GM12878 (cell line): ENCODE measurements around the gene AKAP13. TPM values are rescaled to one million over a fixed set of nuclear protein-coding genes. Genes with fewer than 3 reads are reported as not detected.

Experiments
- ATAC-seq: fragments of 200-7000 bp; cut with Tn5 transposase; 3 replicates; pipeline ENCODE4 v1.9.1; 2020; ENCODE audit warnings: mild to moderate bottlenecking, moderate library complexity
- BruUV-seq: library from RNA; stranded (reverse); fragments of 400-500 nt; replicated peaks from 2 replicates; lab custom pipeline; 2021; lab: Mats Ljungman, UMichigan
- CTCF ChIA-PET: fragments of 300-600 bp; sonication (Branson Sonifier 250); formaldehyde crosslinking; extraction: SDS; loops from one replicate; lab custom pipeline; 2021; ENCODE audit warnings: inconsistent platforms; lab: Yijun Ruan, JAX
- POLR2A ChIA-PET: fragments of 350-600 bp; formaldehyde crosslinking; extraction: SDS; loops from one replicate; lab custom pipeline; 2021; ENCODE audit warnings: inconsistent platforms; lab: Charles Lee
- RAD21 ChIA-PET: fragments of 300-600 bp; sonication (Branson Sonifier 250); formaldehyde crosslinking; loops from one replicate; lab custom pipeline; 2023; ENCODE audit warnings: antibody characterized with exemption; ENCODE audit not compliant: unreplicated experiment; lab: Charles Lee
- SMC1A ChIA-PET: fragments of 300-600 bp; sonication (Branson Sonifier 250); formaldehyde crosslinking; loops from one replicate; lab custom pipeline; 2023; ENCODE audit not compliant: unreplicated experiment, uncharacterized antibody; lab: Charles Lee
- DNase-seq: peaks from one replicate; pipeline ENCODE4 v3.0.0-alpha.2; 2011; ENCODE audit warnings: low read depth, low spot score
- FAIRE-seq: peaks from 3 replicates; lab custom pipeline; 2011; peaks lifted over from hg19 to GRCh38; lab: Jason Lieb, UNC
- H2AFZ ChIP-seq: 2 replicates; pipeline ENCODE4 v1.6.0; 2011; ENCODE audit warnings: low read depth, low read length, control low read depth; ENCODE audit not compliant: control insufficient read depth
- H3K27ac ChIP-seq: 2 replicates; pipeline ENCODE4 v1.5.1; 2011; ENCODE audit warnings: control low read depth; ENCODE audit not compliant: control insufficient read depth, insufficient read depth
- H3K27me3 ChIP-seq, 2 experiments: replicated peaks in 1 of 2; 2 replicates each; pipeline versions ENCODE4 v1.6.0 to v1.6.1; 2011; ENCODE audit warnings: low read length in 1 of 2; ENCODE audit not compliant: control insufficient read depth in 2 of 2, insufficient read depth in 2 of 2
- H3K36me3 ChIP-seq, 2 experiments: 2 replicates each; pipeline ENCODE4 v1.5.1; 2011; ENCODE audit warnings: low read length in 1 of 2; ENCODE audit not compliant: control insufficient read depth in 2 of 2, insufficient read depth in 2 of 2
- H3K4me1 ChIP-seq: 2 replicates; pipeline ENCODE4 v1.6.1; 2011; ENCODE audit warnings: mild to moderate bottlenecking, low read length, moderate library complexity, mixed read lengths; ENCODE audit not compliant: control insufficient read depth, insufficient read depth
- H3K4me2 ChIP-seq: 2 replicates; pipeline ENCODE4 v1.6.0; 2011; ENCODE audit warnings: control low read depth; ENCODE audit not compliant: control insufficient read depth, insufficient read depth
- H3K4me3 ChIP-seq: fragments of 200-600 bp; sonication (generic); 2 replicates; pipeline ENCODE4 v1.5.1; 2016
- H3K79me2 ChIP-seq: 2 replicates; pipeline ENCODE4 v1.6.0; 2011; ENCODE audit warnings: low read length; ENCODE audit not compliant: control insufficient read depth, insufficient read depth
- H3K9ac ChIP-seq: 2 replicates; pipeline ENCODE4 v1.8.0; 2011; ENCODE audit warnings: low read length, control low read depth, mixed read lengths; ENCODE audit not compliant: control insufficient read depth, insufficient read depth
- H3K9me3 ChIP-seq: replicated peaks from 3 replicates; pipeline ENCODE4 v1.5.1; 2011; ENCODE audit warnings: mild to moderate bottlenecking, low read length; ENCODE audit not compliant: control insufficient read depth, insufficient read depth
- H4K20me1 ChIP-seq: 2 replicates; pipeline ENCODE4 v1.6.0; 2011; ENCODE audit not compliant: control insufficient read depth, insufficient read depth
- CHD2 ChIP-seq: IDR thresholded peaks from 2 replicates; pipeline ENCODE4 v1.6.1; 2011; ENCODE audit warnings: low read depth, low read length, improper control_type of control experiment, borderline replicate concordance
- MXI1 ChIP-seq: fragments of 150-350 bp; IDR thresholded peaks from 2 replicates; pipeline ENCODE4 v1.6.1; 2011; ENCODE audit warnings: low read depth, mild to moderate bottlenecking, inconsistent platforms, low read length, improper control_type of control experiment
- MYB ChIP-seq: fragments of 150-350 bp; IDR thresholded peaks from 2 replicates; pipeline ENCODE4 v1.6.1; 2014; ENCODE audit warnings: mild to moderate bottlenecking, low read depth, low read length, borderline replicate concordance
- NFIC ChIP-seq: IDR thresholded peaks from 2 replicates; pipeline ENCODE4 v1.6.1; 2012; ENCODE audit warnings: low read depth, mild to moderate bottlenecking, inconsistent platforms, low read length, moderate library complexity
- NFYB ChIP-seq: IDR thresholded peaks from 2 replicates; pipeline ENCODE4 v1.6.1; 2011; ENCODE audit warnings: low read depth, mild to moderate bottlenecking, low read length, improper control_type of control experiment, moderate library complexity; ENCODE audit not compliant: insufficient read depth
- RAD51 ChIP-seq: fragments of 450-650 bp; IDR thresholded peaks from 2 replicates; pipeline ENCODE4 v1.6.1; 2016; ENCODE audit warnings: moderate library complexity, mild to moderate bottlenecking, inconsistent platforms
- SP1 ChIP-seq: IDR thresholded peaks from one replicate; pipeline ENCODE4 v1.6.1; 2011; ENCODE audit warnings: low read depth, low read length
- TAF1 ChIP-seq: IDR thresholded peaks from 2 replicates; pipeline ENCODE4 v1.6.1; 2011; ENCODE audit warnings: mild to moderate bottlenecking, low read depth, low read length, borderline replicate concordance
- TCF3 ChIP-seq: IDR thresholded peaks from 2 replicates; pipeline ENCODE4 v1.6.1; 2012; ENCODE audit warnings: low read depth, mild to moderate bottlenecking, low read length, borderline replicate concordance; ENCODE audit not compliant: insufficient read depth
- WRNIP1 ChIP-seq: IDR thresholded peaks from 2 replicates; pipeline ENCODE4 v1.6.1; 2011; ENCODE audit warnings: low read depth, low read length, improper control_type of control experiment, borderline replicate concordance
- WGBS: methylation state at CpG from one replicate; pipeline ENCODE4 v1.1.6; 2016; ENCODE audit warnings: low lambda C conversion rate; ENCODE audit not compliant: insufficient replicate concordance, insufficient coverage; ENCODE audit errors: missing lambda C conversion rate; 5-methylcytosine and 5-hydroxymethylcytosine counted together
- in situ Hi-C: fragments of 300-500 bp; cut with MboI; formaldehyde crosslinking; loops from 9 replicates; pipeline ENCODE4 v1.14.3; 2018; ENCODE audit warnings: mixed read lengths
- intact Hi-C: fragments of 100-400 bp; cut with micrococcal nuclease; formaldehyde crosslinking; loops from one replicate; pipeline ENCODE4 v1.14.2; 2022; ENCODE audit not compliant: unreplicated experiment
- polyA plus RNA-seq, 11 experiments: library from polyadenylated mRNA; depleted of rRNA in 4 of 11; unstranded in 6 of 11; stranded (reverse) in 5 of 11; fragments of >200 nt; fragmentation: Nextera tagmentation in 4 of 11; fragmentation: Illumina TruSeq in 1 of 11; extraction: Ambion mirVana in 4 of 11; extraction: Trizol in 1 of 11; gene quantifications; 1 replicate in 1 of 11; 2 replicates in 10 of 11; pipeline versions ENCODE4 v1.2.1 to v1.2.3, GENCODE V29; 2011 to 2016; ENCODE audit warnings: inconsistent platforms in 2 of 11, missing spikeins in 2 of 11, low read depth in 1 of 11
- total RNA-seq, 4 experiments: library from RNA; depleted of rRNA in 3 of 4; stranded (reverse); fragments of >200 nt in 3 of 4; fragmentation: Illumina TruSeq in 1 of 4; extraction: Trizol in 1 of 4; gene quantifications; 2 replicates each; pipeline versions ENCODE4 v1.2.1 to v1.2.3, GENCODE V29; 2013 to 2021
- TF ChIP-seq, protein P1 (sequence below): IDR thresholded peaks from 2 replicates; pipeline ENCODE4 v1.6.1; 2012; ENCODE audit warnings: improper control_type of control experiment, low read depth, low read length; ENCODE audit not compliant: insufficient replicate concordance
- TF ChIP-seq, protein P2 (sequence below): fragments of 450-650 bp; IDR thresholded peaks from 2 replicates; pipeline ENCODE4 v1.6.1; 2016; ENCODE audit warnings: mild to moderate bottlenecking
- TF ChIP-seq, protein P3 (sequence below): IDR thresholded peaks from 2 replicates; pipeline ENCODE4 v1.6.1; 2011; ENCODE audit warnings: low read depth, mild to moderate bottlenecking, low read length, moderate library complexity, borderline replicate concordance; ENCODE audit errors: extremely low read depth
- TF ChIP-seq, protein P4 (sequence below): fragments of 450-650 bp; IDR thresholded peaks from 2 replicates; pipeline ENCODE4 v1.6.1; 2017; ENCODE audit warnings: mild to moderate bottlenecking

The AKAP13 gene
- total and polyA plus RNA-seq, 10 of the 15 experiments (the other 5 are each of a cell fraction or from before 2014, with no cell fraction given), result 14.4 to 74.9 (median 55.1) TPM

DNA sequence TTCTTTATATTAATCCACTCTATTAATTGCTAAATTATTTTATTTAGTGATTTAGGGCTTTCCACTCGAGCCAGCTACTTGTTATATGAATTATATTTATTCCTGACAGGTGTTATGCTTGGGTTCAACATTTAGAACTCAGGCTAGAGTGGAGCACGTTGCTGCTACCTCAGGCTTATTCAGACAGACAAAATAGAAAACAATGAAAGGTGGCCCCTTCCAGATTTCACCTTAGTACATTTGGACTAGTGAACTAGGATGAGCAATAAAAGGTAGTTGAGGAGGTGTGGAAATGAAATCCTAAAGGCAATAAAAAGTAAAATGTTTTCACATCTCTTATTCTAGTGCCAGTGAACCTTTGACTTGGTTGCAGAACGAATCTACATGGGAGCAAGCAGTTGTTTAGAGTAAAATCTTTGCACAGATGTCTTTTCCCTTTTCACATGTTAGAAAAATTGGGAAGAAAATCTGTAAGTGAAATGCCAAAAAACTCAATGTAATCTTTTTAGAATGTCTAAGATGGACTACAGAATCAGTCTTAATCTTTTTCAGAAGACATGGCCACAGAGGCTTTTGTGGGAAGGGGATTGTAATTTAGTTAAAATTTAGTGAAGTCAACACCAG, 63.8 kb downstream of the AKAP13 start:
- Histone ChIP-seq H3K27ac (no peak overlapping the region), H2AFZ (no peak overlapping the region), H3K27me3 (no peaks in the 10 kb centered on the region), H3K9me3 (peaks cover 6% of the 10 kb centered on the region; the same call in 2 of the 3 replicates), H3K4me3 (no peak overlapping the region), H3K4me1 (peaks cover 28% of the 10 kb centered on the region), H3K4me2 (no peak overlapping the region; the same call in 1 of the 2 replicates), H3K36me3 (no peaks in the 10 kb centered on the region; a peak in 1 of 4 replicates), H3K79me2 (peaks cover 60% of the 10 kb centered on the region), H4K20me1 (no peaks in the 10 kb centered on the region), H3K9ac (no peak overlapping the region)
- in situ Hi-C loops (no loop called here), intact Hi-C loops (no loop called here)
- ChIA-PET CTCF (interaction anchor here (1.4 to 3.8 kb wide), 3 partner anchors 31 to 126 kb away, joined by 5 to 18 read pairs (median 9); no protein-coding TSS in a partner anchor), POLR2A (interaction anchor here (1.6 kb wide), 1 partner anchor 31 kb away, joined by 7 read pairs; no protein-coding TSS in a partner anchor), SMC1A (interaction anchor here (0.7 to 6.2 kb wide), 7 partner anchors 13 to 1372 kb away, joined by 3 to 73 read pairs (median 7); no protein-coding TSS in a partner anchor), RAD21 (interaction anchor here (1.4 to 2.3 kb wide), 3 partner anchors 13 to 31 kb away, joined by 3 to 22 read pairs (median 8); no protein-coding TSS in a partner anchor)
- no peak for FAIRE-seq
- DNase-seq, result no peak
- no TSS peak for BruUV-seq
- no peak for ATAC-seq
- 57% methylated on average over 3 of the region's 3 CpGs for WGBS
- TF ChIP-seq, protein P1, sequence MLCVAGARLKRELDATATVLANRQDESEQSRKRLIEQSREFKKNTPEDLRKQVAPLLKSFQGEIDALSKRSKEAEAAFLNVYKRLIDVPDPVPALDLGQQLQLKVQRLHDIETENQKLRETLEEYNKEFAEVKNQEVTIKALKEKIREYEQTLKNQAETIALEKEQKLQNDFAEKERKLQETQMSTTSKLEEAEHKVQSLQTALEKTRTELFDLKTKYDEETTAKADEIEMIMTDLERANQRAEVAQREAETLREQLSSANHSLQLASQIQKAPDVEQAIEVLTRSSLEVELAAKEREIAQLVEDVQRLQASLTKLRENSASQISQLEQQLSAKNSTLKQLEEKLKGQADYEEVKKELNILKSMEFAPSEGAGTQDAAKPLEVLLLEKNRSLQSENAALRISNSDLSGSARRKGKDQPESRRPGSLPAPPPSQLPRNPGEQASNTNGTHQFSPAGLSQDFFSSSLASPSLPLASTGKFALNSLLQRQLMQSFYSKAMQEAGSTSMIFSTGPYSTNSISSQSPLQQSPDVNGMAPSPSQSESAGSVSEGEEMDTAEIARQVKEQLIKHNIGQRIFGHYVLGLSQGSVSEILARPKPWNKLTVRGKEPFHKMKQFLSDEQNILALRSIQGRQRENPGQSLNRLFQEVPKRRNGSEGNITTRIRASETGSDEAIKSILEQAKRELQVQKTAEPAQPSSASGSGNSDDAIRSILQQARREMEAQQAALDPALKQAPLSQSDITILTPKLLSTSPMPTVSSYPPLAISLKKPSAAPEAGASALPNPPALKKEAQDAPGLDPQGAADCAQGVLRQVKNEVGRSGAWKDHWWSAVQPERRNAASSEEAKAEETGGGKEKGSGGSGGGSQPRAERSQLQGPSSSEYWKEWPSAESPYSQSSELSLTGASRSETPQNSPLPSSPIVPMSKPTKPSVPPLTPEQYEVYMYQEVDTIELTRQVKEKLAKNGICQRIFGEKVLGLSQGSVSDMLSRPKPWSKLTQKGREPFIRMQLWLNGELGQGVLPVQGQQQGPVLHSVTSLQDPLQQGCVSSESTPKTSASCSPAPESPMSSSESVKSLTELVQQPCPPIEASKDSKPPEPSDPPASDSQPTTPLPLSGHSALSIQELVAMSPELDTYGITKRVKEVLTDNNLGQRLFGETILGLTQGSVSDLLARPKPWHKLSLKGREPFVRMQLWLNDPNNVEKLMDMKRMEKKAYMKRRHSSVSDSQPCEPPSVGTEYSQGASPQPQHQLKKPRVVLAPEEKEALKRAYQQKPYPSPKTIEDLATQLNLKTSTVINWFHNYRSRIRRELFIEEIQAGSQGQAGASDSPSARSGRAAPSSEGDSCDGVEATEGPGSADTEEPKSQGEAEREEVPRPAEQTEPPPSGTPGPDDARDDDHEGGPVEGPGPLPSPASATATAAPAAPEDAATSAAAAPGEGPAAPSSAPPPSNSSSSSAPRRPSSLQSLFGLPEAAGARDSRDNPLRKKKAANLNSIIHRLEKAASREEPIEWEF, result no peak
- no peak for TF ChIP-seq RAD51
- TF ChIP-seq, protein P2, sequence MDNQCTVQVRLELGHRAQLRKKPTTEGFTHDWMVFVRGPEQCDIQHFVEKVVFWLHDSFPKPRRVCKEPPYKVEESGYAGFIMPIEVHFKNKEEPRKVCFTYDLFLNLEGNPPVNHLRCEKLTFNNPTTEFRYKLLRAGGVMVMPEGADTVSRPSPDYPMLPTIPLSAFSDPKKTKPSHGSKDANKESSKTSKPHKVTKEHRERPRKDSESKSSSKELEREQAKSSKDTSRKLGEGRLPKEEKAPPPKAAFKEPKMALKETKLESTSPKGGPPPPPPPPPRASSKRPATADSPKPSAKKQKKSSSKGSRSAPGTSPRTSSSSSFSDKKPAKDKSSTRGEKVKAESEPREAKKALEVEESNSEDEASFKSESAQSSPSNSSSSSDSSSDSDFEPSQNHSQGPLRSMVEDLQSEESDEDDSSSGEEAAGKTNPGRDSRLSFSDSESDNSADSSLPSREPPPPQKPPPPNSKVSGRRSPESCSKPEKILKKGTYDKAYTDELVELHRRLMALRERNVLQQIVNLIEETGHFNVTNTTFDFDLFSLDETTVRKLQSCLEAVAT, result no peak
- TF ChIP-seq, protein P3, sequence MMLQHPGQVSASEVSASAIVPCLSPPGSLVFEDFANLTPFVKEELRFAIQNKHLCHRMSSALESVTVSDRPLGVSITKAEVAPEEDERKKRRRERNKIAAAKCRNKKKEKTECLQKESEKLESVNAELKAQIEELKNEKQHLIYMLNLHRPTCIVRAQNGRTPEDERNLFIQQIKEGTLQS, result no peak
- no peak for TF ChIP-seq NFIC
- TF ChIP-seq NFYB, result no peak
- no peak for TF ChIP-seq WRNIP1
- no peak for TF ChIP-seq MYB
- TF ChIP-seq, protein P4, sequence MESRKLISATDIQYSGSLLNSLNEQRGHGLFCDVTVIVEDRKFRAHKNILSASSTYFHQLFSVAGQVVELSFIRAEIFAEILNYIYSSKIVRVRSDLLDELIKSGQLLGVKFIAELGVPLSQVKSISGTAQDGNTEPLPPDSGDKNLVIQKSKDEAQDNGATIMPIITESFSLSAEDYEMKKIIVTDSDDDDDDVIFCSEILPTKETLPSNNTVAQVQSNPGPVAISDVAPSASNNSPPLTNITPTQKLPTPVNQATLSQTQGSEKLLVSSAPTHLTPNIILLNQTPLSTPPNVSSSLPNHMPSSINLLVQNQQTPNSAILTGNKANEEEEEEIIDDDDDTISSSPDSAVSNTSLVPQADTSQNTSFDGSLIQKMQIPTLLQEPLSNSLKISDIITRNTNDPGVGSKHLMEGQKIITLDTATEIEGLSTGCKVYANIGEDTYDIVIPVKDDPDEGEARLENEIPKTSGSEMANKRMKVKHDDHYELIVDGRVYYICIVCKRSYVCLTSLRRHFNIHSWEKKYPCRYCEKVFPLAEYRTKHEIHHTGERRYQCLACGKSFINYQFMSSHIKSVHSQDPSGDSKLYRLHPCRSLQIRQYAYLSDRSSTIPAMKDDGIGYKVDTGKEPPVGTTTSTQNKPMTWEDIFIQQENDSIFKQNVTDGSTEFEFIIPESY, result no peak
- TF ChIP-seq MXI1, result no peak
- TF ChIP-seq CHD2, result no peak
- no peak for TF ChIP-seq SP1
- no peak for TF ChIP-seq TAF1
- TF ChIP-seq TCF3, result no peak
